Osteoblast (primary cell): ENCODE measurements around the gene STAT4. TPM values are rescaled to one million over a fixed set of nuclear protein-coding genes. Genes with fewer than 3 reads are reported as not detected.

Experiments
- DNase-seq: peaks from one replicate; pipeline ENCODE4 v3.0.0; 2011; ENCODE audit warnings: low spot score, mixed read lengths; ENCODE audit not compliant: insufficient read length; ENCODE audit errors: missing footprints
- H2AFZ ChIP-seq: 2 replicates; pipeline ENCODE4 v1.6.0; 2011; ENCODE audit warnings: mild to moderate bottlenecking, low read length
- H3K27ac ChIP-seq: 2 replicates; pipeline ENCODE4 v1.5.1; 2011; ENCODE audit warnings: mild to moderate bottlenecking, low read depth, low read length, moderate library complexity
- H3K27me3 ChIP-seq: 2 replicates; pipeline ENCODE4 v1.6.0; 2012; ENCODE audit warnings: mild to moderate bottlenecking, control low read depth, inconsistent platforms, low read length, moderate library complexity; ENCODE audit not compliant: insufficient read depth
- H3K36me3 ChIP-seq: 2 replicates; pipeline ENCODE4 v1.5.1; 2011; ENCODE audit warnings: mild to moderate bottlenecking, low read length, control low read depth, moderate library complexity; ENCODE audit not compliant: insufficient read depth
- H3K4me1 ChIP-seq: 2 replicates; pipeline ENCODE4 v1.5.1; 2011; ENCODE audit warnings: mild to moderate bottlenecking, low read length, control low read depth, moderate library complexity; ENCODE audit not compliant: insufficient read depth
- H3K4me2 ChIP-seq: 2 replicates; pipeline ENCODE4 v1.6.0; 2011; ENCODE audit warnings: mild to moderate bottlenecking, low read length; ENCODE audit not compliant: insufficient read depth
- H3K4me3 ChIP-seq: fragments of 200-600 bp; sonication (generic); 3 replicates; pipeline ENCODE4 v1.5.1; 2012; ENCODE audit warnings: mild to moderate bottlenecking, low read length, inconsistent platforms; ENCODE audit not compliant: insufficient read depth
- H3K79me2 ChIP-seq: 2 replicates; pipeline ENCODE4 v1.6.0; 2012; ENCODE audit warnings: mild to moderate bottlenecking, low read length, control low read depth, inconsistent platforms; ENCODE audit not compliant: insufficient read depth
- H3K9me3 ChIP-seq: 2 replicates; pipeline ENCODE4 v1.5.1; 2011; ENCODE audit warnings: low read depth, low read length, control low read depth
- H4K20me1 ChIP-seq: 2 replicates; pipeline ENCODE4 v1.6.0; 2012; ENCODE audit warnings: mild to moderate bottlenecking, low read length, control low read depth; ENCODE audit not compliant: insufficient read depth
- total RNA-seq: library from RNA; depleted of rRNA; stranded (reverse); fragments of >200 nt; gene quantifications from 2 replicates; pipeline ENCODE4 v1.2.3, GENCODE V29; 2012
- TF ChIP-seq, protein P1 (sequence below): IDR thresholded peaks from 2 replicates; pipeline ENCODE4 v1.5.1; 2011; ENCODE audit warnings: mild to moderate bottlenecking, low read depth, low read length, moderate library complexity; ENCODE audit errors: extremely low read depth

The STAT4 gene
- total RNA-seq, 1 donor = 16.6 TPM

DNA sequence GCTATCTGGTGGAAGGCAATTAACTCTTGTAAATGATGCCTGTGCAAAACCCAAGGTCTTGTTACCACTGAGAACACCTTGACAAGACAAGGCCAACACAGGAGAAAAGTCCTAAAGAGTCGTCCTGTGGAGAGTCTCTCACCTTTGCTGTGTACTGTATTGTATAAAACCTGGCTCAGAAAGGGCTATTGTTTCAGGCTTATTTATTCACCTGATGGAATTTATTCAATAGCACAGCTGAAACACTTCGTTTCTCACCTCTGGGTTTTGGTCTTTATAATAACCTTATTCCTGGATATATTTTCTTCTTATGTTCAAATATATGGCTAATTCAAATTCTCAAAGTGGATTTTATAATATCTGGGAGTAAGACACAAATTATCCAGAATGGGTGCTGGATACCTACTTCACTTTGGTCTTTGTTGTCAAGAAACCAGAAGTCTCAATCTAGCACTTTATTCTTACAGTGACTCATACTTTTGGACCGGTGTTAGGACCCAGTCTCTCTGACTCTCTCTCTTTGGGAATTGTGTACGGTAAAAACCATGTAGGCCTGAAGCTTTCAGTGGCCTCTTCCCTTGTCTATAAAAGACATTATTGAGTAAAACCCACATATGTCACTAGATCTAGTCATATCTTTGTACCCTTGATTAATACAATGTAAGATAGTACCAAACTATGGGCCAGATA lies 16.1 kb upstream of the STAT4 start:
- H3K4me1 ChIP-seq = peaks cover 64% of the 10 kb centered on the region
- no peak for DNase-seq

DNA sequence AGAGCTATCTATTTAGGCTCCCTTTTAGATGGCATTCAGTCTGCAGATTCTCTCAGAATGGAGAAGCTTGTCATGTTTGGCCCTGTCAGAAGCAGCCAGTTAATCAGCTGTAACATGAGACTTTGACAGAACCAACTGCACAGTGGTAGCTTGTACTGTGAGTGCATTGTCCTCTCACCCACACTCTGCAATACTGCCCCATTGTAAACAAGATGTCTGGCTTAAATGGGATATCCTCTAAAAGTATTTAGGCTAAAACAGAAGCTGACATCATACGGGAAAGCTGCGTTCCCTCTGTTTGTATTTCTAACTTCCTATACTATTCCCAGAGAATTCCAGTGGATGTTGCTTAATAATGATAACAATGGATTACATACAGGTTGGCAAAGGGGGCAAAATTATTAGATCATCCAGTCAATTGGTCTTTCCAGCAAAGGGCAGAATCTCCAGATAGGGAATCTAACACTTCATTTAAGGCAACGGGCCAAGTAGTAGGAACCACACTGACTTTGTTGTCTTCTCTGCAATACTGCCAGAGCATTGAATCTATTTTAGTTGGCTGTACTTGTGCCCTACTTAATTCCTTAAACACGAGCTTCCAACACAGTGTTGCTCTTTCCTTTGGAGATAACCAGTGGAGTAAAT lies 15.4 kb upstream of the STAT4 start:
- Histone ChIP-seq H3K27me3 (no peaks in the 10 kb centered on the region), H3K4me2 (peak overlapping the region; percentile 12), H3K36me3 (no peaks in the 10 kb centered on the region), H3K79me2 (no peaks in the 10 kb centered on the region), H3K27ac (peak overlapping the region; percentile 41), H4K20me1 (no peaks in the 10 kb centered on the region), H3K9me3 (no peaks in the 10 kb centered on the region), H3K4me1 (peaks cover 58% of the 10 kb centered on the region), H3K4me3 (no peak overlapping the region), H2AFZ (no peak overlapping the region)
- TF ChIP-seq, protein P1, sequence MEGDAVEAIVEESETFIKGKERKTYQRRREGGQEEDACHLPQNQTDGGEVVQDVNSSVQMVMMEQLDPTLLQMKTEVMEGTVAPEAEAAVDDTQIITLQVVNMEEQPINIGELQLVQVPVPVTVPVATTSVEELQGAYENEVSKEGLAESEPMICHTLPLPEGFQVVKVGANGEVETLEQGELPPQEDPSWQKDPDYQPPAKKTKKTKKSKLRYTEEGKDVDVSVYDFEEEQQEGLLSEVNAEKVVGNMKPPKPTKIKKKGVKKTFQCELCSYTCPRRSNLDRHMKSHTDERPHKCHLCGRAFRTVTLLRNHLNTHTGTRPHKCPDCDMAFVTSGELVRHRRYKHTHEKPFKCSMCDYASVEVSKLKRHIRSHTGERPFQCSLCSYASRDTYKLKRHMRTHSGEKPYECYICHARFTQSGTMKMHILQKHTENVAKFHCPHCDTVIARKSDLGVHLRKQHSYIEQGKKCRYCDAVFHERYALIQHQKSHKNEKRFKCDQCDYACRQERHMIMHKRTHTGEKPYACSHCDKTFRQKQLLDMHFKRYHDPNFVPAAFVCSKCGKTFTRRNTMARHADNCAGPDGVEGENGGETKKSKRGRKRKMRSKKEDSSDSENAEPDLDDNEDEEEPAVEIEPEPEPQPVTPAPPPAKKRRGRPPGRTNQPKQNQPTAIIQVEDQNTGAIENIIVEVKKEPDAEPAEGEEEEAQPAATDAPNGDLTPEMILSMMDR = no peak
- no peak for DNase-seq

More for the DNA sequence above, 16.1 kb upstream of the STAT4 start:
- H2AFZ ChIP-seq = no peak overlapping the region
- no peak overlapping the region for H3K4me3 ChIP-seq
- no peaks in the 10 kb centered on the region for H3K36me3 ChIP-seq
- H3K9me3 ChIP-seq = no peaks in the 10 kb centered on the region
- H4K20me1 ChIP-seq = no peaks in the 10 kb centered on the region
- peak overlapping the region; percentile 25 for H3K4me2 ChIP-seq
- H3K27ac ChIP-seq = peak overlapping the region; percentile 41
- H3K27me3 ChIP-seq = no peaks in the 10 kb centered on the region
- no peaks in the 10 kb centered on the region for H3K79me2 ChIP-seq
- TF ChIP-seq, protein P1 = no peak

DNA sequence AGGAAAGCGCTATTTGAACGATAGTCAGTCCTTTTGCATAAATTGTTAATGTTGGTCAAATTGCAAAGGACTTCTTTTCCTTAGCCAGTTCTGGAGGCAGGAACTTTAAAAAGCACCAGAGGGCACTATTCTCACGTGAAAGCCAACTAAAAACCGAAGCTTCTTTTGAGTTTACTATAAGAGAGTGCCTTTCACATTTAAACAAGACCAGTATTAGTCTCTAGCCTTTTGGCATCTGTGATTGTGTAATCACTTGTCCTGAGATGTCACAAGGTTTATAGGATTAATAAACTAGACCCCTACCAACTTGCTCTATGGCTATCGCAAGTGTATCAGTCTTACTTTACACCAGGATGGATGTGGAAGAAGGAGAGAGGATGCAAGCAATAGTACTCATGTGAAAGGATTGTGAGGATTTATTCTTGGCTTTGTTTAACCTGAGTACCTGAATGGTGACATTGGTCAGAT lies 14.4 kb upstream of the STAT4 start:
- Histone ChIP-seq H3K79me2 (no peaks in the 10 kb centered on the region), H3K4me1 (peaks cover 48% of the 10 kb centered on the region), H3K4me2 (peak overlapping the region; percentile 21), H3K4me3 (no peak overlapping the region), H2AFZ (peak overlapping the region; percentile 5), H3K36me3 (no peaks in the 10 kb centered on the region), H3K27ac (peak overlapping the region; percentile 41), H3K27me3 (no peaks in the 10 kb centered on the region), H3K9me3 (no peaks in the 10 kb centered on the region), H4K20me1 (no peaks in the 10 kb centered on the region)
- DNase-seq = no peak
- TF ChIP-seq, protein P1 = peak; percentile 79

DNA sequence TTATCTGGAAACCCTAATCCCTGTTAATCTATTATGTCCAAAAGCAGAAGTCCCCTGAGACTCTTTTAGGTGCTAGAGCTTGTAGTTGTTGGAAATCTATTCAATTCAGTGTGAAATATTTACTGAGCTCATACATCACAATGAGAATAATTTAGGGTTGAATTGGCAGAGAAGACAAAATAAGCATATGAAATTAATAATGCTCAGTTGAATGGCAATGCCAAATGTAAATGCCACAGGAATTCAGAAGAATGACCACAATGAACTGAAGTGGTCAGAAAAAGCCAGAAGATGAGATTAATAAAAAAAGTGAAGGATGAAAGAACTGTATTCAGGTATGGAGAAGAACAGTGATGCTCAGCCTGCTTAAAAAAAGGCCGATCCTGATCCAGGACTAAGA lies 8.0 kb upstream of the STAT4 start:
- Histone ChIP-seq H3K36me3 (no peaks in the 10 kb centered on the region), H3K4me3 (no peak overlapping the region), H4K20me1 (no peaks in the 10 kb centered on the region), H3K27ac (no peak overlapping the region), H3K9me3 (no peaks in the 10 kb centered on the region), H3K27me3 (no peaks in the 10 kb centered on the region), H3K4me1 (peaks cover 15% of the 10 kb centered on the region), H3K79me2 (no peaks in the 10 kb centered on the region), H3K4me2 (no peak overlapping the region), H2AFZ (no peak overlapping the region)
- TF ChIP-seq, protein P1 = no peak
- no peak for DNase-seq
